OCI-M1 (cell line): ENCODE measurements around the gene OXA1L.
"Not testable (repeated sequence)": the region's sequence is repeated elsewhere in the genome, so short reads cannot be mapped to it uniquely, and the experiment has no call there.

Experiments
- DNase-seq: peaks from one replicate; lab custom pipeline; 2025; lab: John Stamatoyannopoulos, UW

Gene OXA1L

DNA sequence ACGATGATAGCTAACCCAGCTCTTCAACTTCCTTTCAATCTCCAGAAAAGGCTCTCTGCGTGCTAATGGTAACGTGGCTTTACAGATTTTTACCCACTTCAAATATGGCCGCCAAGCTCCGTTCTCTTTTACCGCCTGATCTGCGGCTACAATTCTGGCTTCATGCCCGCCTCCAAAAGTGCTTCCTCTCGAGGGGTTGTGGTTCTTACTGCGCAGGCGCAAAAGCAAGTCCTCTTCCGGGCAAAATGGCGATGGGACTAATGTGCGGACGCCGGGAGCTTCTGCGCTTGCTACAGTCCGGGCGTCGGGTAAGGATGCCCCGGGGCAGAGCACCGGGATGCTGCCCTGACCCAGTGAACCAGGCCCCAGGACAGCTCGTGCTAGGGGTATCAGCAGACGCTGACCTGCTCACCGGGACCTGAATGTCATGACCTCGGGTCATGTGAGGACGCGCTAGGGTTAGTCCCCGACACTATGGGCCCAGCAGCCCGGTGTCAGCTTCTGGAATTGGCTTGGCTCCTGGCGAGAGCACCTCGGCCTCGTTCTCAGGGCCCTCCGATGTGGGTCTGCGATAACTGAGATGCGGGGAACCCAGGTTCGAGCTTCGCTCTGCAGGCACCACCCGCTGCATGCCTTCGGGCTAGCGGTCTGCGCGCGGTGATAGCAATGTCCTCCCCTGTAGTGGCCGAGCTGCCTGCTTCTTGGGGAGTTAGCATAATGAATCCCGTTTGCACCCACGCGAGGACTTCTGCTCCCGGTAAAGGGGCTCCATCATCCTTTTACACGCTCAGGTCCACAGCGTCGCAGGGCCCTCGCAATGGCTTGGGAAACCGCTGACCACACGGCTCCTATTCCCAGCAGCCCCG lies at the start of gene OXA1L:
TSS of gene OXA1L (plus strand) at position 232 of the 866 bp plus-strand sequence. CDS start at position 246, 14 bp downstream.
- peak; percentile 96 for DNase-seq

DNA sequence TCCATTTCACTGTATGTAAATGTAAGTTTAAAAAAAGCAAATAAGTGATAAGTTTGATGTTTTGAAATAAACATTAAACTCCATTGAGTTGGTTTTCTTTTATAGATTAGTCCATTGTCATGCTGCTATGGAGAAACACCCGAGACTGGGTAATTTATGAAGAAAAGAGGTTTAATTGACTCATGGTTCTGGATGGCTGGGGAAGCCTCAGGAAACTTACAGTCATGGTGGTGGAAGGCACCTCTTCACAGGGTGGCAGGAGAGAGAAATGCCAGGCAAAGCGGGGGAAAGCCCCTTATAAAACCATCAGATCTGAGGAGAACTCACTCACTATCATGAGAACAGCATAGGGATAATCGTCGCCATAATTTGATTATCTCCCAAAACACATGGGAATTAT lies 48.4 kb upstream of the OXA1L start:
- DNase-seq, result no peak

DNA sequence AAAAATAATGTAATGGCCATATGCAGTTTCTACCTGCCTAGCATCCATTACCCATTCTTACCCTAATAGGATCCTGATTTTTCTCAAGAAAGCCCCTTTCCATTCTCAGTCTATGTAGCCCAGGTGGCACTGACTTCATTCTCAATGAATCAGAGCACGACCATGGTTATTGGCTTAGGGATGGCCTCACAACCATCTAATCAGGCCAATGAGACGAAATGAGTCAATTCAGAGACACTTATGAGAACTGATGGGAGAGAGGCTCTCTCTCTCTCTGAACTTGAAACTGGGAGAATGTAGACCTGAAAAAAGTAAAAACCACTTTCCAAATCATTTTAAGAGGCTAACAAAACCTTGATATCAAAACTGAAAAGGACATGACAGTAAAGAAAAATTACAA lies 45.3 kb upstream of the OXA1L start:
- no peak for DNase-seq

DNA sequence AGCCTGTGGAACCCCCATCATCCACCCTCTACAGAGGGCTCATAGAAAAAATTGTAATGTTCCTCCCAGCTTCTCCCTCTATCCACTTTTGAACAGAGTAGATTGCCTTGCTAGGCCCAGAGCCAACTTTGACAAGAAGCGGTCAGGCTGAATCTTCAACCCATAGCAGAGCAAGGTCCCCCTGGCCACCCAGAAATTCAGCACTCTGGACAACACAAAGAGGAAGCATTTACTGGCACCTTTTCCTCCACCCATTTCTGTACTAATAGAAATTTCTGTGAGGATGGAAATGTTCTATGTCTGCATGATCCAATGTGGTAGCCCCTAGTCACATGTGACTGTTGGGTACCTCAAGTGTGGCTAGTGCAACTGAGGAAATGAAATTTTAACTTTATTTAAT lies 42.7 kb upstream of the OXA1L start:
- no peak for DNase-seq

DNA sequence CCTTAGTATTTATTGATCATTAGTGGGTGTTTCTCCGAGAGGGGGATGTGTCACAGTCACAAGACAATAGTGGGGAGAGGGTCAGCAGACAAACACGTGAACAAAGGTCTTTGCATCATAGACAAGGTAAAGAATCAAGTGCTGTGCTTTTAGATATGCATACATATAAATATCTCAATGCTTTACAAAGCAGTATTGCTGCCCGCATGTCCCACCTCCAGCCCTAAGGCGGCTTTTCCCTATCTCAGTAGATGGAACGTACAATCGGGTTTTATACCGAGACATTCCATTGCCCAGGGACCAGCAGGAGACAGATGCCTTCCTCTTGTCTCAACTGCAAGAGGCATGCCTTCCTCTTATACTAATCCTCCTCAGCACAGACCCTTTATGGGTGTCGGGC lies 41.6 kb upstream of the OXA1L start:
- not testable (repeated sequence) for DNase-seq

DNA sequence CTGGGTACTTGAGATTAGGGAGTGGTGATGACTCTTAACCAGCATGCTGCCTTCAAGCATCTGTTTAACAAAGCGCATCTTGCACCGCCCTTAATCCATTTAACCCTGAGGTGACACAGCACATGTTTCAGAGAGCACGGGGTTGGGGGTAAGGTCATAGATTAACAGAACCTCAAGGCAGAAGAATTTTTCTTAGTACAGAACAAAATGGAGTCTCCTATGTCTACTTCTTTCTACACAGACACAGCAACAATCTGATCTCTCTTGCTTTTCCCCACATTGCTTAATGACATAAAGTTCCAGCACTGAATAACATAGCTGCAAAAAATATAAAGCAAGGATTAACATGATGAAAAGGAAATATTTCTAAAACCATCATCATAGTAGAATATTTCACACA lies 41.1 kb upstream of the OXA1L start:
- not testable (repeated sequence) for DNase-seq

DNA sequence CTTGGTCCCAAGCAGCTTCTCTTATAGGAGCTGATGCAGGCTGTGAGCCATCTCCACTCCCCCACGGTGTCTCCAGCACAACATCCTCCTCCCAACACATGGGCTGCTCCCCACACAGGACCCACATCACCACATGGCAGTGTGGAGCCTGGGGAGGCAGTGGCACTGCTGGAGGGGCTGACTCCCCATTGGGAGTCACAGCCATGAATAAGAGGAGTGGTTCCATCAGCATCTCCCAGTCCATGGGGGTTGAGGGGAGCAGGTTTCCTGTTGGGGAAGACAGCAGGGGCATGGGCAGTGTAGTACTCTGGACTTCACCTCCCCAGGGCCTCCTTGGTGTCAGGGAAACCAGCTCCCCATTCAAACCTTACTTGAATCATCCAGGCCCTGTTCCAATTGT lies 40.5 kb upstream of the OXA1L start:
- no peak for DNase-seq

DNA sequence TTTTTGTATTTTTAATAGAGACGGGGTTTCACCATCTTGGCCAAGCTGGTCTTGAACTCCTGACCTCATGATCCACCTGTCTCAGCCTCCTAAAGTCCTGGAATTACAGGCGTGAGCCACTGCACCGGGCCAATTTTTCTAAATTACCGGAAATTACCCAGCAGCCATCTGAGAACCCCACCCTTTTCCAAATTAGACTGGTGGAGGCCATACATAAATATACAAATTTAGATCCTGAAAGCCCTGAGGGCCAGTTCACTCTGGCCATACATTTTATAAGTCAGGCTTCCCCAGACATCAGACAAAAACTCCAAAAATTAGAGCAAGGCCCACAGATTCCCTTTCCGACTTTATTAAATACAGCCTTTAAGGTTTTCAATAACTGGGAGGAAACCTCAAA lies 34.4 kb upstream of the OXA1L start:
- DNase-seq, result not testable (repeated sequence)

DNA sequence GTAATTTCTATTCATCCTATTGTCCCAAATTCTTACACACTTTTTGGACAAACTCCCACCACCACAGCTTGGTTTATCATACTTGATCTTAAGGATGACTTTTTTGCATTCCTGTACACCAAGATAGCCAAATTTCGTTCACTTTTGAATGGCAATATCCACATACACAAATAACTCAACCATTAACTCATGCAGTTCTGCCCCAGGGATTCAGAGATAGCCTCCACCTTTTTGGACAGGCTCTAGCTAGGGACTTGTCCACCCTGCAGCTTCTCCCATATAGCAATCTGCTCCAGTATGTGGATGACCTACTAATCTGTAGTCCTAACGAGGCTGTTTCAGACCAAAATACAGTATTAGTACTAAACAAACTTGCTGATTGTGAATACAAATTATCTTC lies 32.7 kb upstream of the OXA1L start:
- no peak for DNase-seq

DNA sequence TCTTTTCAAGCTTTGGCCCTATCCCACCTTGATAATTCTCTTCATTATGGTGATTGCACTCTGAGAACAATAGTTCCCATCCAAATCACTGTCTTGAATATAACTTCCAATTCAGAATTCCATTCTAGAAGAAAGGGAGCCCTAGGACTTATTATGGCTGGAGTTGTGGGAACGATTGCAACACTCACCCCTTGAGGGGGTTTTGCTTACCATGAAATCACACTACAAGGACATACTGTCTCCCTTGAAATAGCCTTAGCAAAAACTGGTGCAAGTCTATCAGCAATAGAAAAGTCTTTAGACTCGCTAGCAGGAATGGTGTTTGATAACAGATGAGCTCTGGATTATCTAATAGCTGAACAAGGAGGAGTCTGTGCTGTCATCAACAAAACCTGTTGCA lies 31.4 kb upstream of the OXA1L start:
- DNase-seq, result no peak

DNA sequence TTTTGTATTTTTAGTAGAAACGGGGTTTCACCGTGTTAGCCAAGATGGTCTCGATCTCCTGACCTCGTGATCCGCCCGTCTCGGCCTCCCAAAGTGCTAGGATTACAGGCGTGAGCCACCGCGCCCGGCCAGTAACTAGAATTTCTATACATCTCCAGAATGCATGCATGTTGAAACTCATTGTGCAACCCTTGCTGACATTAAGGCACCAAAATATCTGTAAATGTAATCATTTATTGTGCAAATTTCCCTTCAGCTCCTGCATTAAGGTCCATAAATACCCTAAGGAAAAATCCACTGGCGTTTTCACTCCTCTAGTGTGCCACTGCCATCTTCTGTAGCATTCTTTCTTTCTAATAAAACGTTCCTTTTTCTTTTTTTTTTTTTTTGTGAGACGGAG lies 30.1 kb upstream of the OXA1L start:
- not testable (repeated sequence) for DNase-seq

DNA sequence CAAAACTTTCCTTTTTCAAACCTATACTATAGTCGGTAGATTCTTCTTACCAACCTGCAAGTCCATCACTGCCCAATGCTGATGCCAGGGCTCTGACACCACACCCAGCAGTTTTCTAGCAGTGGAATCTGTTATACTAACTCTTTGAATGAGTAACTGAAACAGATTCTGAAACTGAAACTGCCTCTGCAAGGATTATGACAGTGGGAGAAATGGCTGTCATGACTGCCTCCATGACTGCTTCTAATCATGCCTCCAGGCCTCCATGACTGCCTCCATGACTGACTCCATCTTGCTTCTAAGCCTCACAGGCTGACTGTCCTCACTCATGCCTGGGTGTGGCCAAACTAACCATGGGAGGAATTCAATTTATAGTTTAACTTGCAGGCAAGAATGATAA lies 29.4 kb upstream of the OXA1L start:
- DNase-seq, result peak; percentile 22

DNA sequence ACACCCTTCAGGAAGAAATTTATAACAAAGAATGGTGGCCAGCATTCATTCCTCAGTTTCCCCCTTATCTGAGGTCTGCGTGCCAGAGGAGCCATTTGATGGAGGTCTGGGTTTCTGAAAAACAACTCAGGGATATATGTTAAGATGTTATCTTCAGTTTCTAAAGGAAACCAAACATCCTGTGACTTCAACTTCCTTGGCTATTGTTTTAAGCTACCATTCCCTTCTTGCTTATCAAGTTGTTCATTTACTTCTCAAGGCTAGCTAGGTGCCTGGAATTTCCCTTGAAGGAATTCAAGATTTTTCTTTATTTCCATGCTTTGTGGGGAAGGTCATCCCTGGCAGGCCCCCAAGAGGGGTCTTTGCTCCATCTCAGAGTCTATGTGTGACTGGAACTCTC lies 27.1 kb upstream of the OXA1L start:
- DNase-seq, result no peak

DNA sequence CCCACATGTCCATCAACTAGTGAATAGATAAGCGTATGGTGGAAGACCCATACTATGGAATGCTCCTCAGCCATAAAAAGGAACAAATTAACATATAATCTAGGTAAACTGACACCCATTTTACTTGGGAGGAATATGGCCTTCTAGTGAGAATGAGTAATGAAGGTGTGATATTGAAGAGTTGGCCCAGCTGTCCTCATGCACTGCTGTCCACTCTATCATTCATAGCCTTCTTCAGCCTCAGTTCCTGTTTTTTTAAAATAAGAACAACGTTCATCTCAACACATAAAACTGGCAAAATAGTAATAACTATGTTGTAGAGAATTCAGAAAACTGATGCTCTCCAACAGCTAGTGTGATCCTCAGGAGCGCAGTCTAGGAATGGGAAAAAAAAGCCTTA lies 26.5 kb upstream of the OXA1L start:
- no peak for DNase-seq

DNA sequence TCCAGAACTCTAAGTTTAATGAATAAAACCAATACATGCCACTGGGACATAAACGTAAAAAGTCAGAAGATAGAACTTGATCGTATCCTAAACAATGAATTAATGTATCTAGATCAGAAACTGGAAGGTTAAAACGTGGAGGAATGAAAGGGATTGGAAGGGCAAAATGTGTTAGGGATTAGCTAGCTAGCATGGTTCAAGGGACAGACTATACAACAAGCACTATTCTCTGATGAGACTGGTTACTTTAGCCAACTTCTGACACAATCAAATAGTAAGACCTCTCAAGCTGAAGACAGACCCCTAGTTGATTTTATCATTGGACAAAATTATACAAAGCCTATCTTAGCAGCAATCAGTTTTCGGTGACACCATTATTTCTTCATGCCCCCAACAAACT lies 18.7 kb upstream of the OXA1L start:
- DNase-seq, result no peak

DNA sequence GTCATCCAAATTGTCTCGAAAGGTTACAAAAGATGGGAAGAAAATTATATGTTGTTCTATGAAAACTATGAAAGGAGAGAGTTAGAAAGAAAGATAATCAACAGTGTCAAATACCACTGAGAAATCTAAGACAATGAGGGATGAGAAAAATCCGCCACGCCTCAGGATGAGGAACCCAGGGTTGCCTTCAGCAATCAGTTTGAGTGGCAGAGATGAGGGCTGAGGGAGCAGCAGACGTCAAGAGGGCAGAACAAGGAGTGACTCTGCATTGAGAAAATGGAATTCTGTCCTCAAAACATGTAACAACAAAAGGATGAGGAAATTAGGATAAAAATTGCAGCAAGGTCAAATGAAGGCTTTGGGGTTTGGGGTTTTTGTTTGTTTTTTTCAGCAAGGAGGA lies 18.3 kb upstream of the OXA1L start:
- DNase-seq, result no peak

DNA sequence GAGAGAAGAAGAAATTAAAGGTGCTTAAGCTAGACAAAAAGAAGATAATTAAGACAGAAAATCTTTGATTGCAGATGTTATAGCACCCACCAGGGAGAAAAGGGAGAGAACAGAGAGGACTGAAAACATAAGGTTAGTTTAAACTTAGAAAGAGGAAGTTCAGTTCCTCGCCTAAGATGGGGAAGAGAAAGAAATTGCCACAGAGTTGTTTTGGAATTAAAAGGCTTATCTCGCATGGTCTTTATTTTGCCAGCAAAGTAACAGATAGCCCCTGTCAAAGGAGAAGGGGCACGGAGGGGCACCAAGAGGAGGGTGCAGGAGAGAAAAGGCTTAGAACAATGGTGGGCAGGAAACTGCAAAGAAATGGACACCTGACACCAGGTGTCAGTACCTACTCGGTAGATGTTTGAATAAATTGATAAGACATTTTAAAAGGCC lies 17.8 kb upstream of the OXA1L start:
- DNase-seq, result peak; percentile 78

DNA sequence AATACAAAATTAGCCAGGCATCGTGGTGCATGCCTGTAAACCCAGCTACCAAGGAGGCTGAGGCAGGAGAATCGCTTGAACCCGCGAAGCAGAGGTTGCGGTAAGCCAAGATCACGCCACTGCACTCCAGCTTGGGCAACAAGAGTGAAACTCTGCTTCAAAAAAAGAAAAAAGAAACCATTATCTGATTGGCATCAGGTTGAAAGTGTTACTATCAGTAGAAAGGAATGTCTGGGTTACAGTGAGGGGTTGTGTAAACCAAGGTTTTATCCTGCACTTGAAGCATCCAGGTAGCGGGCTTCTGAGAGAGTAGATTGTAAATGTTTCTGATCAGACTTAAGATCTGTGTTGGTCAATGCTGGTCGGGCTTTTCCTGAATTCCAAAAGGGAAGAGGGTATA lies 14.1 kb upstream of the OXA1L start:
- no peak for DNase-seq

DNA sequence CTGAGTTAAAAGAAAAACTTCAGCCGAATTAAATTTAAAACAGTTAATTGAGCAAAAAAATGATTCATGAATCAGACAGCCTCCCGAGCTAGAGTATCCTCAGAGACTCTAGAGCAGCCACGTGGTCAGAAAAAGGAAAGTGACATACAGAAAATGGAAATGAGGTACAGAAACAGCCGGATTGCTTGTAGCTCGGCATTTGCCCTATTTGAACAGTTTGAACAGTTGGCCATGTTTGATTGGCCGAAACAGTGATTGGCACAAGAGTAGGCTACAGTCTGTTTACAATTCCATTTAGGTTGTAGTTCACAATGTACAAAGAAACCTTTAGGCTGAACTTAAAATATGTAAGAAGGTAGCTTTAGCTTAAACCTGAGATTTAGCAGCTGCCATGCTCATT lies 12.9 kb upstream of the OXA1L start:
- DNase-seq, result no peak

DNA sequence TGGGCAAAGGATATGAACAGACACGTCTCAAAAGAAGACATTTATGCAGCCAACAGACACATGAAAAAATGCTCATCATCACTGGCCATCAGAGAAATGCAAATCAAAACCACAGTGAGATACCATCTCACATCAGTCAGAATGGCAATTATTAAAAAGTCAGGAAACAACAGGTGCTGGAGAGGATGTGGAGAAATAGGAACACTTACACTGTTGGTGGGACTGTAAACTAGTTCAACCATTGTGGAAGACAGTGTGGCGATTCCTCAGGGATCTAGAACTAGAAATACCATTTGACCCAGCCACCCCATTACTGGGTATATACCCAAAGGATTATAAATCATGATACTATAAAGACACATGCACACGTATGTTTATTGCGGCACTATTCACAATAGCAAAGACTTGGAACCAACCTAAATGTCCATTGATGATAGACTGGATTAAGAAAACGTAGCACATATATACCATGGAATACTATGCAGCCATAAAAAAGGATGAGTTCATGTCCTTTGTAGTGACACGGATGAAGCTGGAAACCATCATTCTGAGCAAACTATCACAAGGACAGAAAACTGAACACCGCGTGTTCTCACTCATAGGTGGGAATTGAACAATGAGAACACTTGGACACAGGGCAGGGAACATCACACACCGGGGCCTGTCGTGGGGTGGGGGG lies 8.4 kb upstream of the OXA1L start:
- not testable (repeated sequence) for DNase-seq

DNA sequence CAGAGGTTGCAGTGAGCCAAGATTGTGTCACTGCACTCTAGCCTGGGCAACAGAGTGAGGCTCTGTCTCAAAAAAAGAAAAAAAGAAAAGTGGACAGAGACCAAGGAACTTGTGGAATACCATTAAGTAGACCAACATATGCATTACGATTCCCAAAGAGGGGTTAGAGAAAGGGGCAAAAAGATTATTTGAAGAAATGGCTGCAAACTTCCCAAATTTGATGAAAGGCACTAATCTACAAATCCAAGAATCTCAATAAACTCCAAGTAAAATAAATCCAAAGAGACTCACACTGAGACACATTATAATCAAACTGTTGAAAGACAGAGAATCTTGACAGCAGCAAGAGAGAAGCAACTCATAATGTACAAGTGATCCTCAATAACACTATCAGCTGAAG lies 4.8 kb upstream of the OXA1L start:
- DNase-seq, result no peak

DNA sequence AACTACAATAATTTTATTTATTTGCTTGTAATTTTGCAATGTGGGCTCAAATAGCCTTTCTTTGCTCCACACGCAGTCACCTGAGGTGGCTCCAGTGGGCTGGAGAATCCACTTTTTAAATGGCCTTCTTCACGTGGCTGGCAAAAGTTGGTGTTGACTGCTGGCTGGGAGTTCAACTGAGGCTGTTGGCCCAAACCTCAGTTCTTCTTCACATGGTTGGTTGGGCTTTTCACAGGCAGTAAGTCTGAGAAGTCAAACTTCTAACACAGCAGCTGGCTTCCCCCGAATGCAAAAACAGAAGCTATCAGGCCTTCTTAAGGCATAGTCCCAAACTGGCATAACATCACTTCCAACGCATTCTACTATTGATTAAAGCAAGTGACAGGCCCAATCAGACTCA lies 2.1 kb upstream of the OXA1L start:
- DNase-seq, result no peak

DNA sequence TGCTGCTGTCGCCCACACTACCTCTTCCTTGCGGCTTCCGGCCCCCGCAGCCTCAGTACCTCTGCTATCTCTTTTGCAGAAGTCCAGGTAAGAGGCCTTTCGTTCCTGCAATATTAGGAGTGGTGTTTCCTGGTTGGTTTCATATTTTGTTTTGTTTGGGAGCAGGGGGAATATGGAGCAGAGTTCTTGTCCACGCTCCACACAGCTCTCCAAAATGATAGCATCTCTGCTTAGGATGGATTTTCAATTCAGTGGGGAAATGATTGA lies 768 bp downstream of the OXA1L start:
- no peak for DNase-seq

DNA sequence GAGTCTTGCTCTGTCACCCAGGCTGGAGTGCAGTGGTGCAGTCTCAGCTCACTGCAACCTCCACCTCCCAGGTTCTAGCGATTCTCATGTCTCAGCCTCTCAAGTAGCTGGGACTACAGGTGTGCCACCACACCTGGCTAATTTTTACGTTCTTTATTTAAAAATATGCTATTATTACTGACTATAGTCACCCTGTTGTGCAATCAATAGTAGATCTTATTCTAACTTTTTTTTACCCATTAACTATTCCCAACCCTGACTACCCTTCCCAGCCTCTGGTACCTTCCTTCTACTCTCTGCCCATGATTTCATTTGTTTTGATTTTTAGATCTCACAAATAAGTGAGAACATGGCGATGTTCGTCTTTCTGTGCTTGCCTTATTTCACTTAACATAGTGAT lies 2.5 kb downstream of the OXA1L start:
- DNase-seq, result no peak
